Inflammatory macrophage treated with lipopolysaccharide for 4 hours (primary cell): ENCODE data around the gene RINT1.

Experiments
- DNase-seq: peaks from one replicate; pipeline ENCODE4 v3.0.0-alpha.2; 2020

RINT1 gene

GRCh38 chr7:105600720-105601550 is 68.9 kb downstream of the RINT1 start:
- DNase-seq = no peak

- no peak for DNase-seq
These were observed 70.6 kb downstream of the RINT1 start for GRCh38 chr7:105602325-105603305.

DNA sequence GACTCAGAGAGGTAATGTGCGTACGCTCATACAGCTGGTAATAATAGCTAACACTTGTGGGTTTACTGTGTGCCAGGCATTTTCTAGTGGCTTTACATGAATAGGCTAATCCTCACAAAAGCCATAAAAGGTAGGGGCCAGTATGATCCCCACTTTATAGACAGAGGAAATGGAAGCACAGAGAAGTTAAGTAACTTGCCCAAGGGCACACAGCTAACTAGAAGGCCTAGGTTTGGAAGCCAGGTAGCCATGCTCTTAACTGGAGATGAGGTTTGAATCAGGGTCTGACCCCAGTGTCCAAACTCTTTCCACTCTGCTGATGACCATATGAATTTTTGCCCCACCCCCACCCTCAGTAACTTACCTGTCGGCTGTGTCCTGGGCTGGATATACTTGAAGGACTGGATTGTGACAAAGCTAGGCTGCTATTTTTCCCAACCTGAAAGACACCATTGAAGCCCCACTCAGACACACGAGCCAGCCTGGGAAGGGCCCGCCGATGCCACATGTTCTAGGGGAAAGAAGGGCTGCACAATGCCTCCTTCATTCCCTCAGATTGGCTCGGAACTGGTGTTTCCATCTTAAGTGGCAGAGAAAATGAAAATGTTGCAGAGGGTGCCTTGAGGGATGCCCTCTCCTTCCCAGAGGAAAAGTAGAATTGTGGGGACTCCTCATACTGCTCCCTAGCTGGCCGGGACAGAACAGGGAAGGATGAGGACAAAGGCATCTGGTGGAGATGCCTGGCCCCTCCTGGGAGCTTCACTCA is 78.3 kb downstream of the RINT1 start:
- DNase-seq = no peak

GRCh38 chr7:105611856-105612775 is 80.1 kb downstream of the RINT1 start:
- DNase-seq = no peak

GRCh38 chr7:105612806-105613205 is 80.8 kb downstream of the RINT1 start:
- DNase-seq = no peak

DNA sequence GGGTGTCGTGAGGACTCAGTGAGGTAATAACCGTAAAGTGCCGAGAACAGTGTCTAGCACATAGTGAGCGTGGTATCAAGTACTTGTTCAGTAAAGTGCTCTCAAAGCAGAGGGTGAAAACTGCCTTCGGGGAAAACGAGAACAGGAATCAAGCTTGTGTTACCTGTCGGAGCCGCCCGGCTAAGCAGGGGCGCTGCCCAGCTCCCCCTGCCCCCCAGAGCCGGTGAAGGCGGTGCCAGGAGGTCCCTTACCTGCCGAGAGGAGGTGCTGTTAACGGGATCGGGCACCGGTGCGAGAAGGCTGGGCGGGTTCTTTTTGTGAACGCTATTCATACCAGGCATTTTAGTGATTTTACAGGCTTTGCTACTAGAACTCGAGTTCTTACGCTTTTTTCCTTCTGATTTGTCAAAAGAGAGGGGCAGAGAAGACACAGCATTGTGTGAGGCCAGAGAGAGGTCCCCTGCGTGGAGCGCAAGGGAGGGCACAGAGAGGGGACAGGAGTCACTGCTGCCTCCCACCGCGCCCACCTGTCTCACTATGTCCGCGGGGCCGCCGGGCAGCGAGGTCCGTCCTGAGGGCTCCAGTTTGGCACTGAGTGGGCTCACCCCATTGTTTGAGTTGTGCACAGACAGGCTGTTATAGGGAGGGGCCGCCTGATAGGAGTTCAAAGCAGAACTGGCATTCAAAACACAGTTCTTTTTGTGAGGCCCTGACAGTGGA is 81.8 kb downstream of the RINT1 start:
- no peak for DNase-seq

GRCh38 chr7:105614341-105614840 is 82.4 kb downstream of the RINT1 start:
- no peak for DNase-seq
